GM13977 (cell line): Measurements from ENCODE around the gene SUPT20H.

Source experiments
- DNase-seq: peaks from one replicate; pipeline ENCODE4 v3.0.0; 2012; ENCODE audit warnings: low spot score
- CTCF ChIP-seq: IDR thresholded peaks from 2 replicates; pipeline ENCODE4 v1.5.1; 2012; ENCODE audit warnings: mild to moderate bottlenecking, control low read depth; ENCODE audit not compliant: insufficient read depth; ENCODE audit errors: extremely low read depth, missing control alignments
- in situ Hi-C: fragments of 300-500 bp; cut with MboI; formaldehyde crosslinking; loops from one replicate; pipeline ENCODE4 v1.12.0; 2022; ENCODE audit warnings: low sequenced_read_pairs, low pct_unique_long_range_greater_than_20kb, mixed read lengths, inconsistent platforms; ENCODE audit not compliant: unreplicated experiment

Gene SUPT20H

GRCh38 chr13:36959456-36960116, 99.9 kb downstream of the SUPT20H start:
- DNase-seq, result no peak
- no peak for TF ChIP-seq CTCF
- in situ Hi-C loops, result no loop called here
